Stimulated activated CD4-positive, alpha-beta T cell treated with anti-CD3 and anti-CD28 coated beads, Interleukin-12 subunit alpha, Interleukin-12 subunit beta, amount 100 ng/mL, for 24 hours (primary cell): ENCODE data around the gene FGB.
"Not testable (repeated sequence)": the region's sequence is repeated elsewhere in the genome, so short reads cannot be mapped to it uniquely, and the experiment has no call there.

Experiments used
- DNase-seq, 2 experiments: peaks; one replicate each; pipeline ENCODE4 v3.0.0-alpha.2; 2020; ENCODE audit warnings: low read depth in 2 of 2

Gene FGB

GRCh38 chr4:154597281-154597680, 34.5 kb downstream of the FGB start:
- not testable (repeated sequence) for DNase-seq

- no peak for DNase-seq
Observed at GRCh38 chr4:154597798-154598774, 35.3 kb downstream of the FGB start.

- DNase-seq, result no peak
Observed at GRCh38 chr4:154602404-154603020, 39.7 kb downstream of the FGB start.

GRCh38 chr4:154603033-154603943, 40.5 kb downstream of the FGB start:
- no peak for DNase-seq

- DNase-seq, result no peak
Observed at GRCh38 chr4:154604696-154605200, 41.9 kb downstream of the FGB start.

- no peak for DNase-seq
Observed at GRCh38 chr4:154606728-154607723, 44.2 kb downstream of the FGB start.

GRCh38 chr4:154608361-154609252, 45.8 kb downstream of the FGB start:
- DNase-seq, result no peak

GRCh38 chr4:154609532-154609931, 46.7 kb downstream of the FGB start:
- no peak for DNase-seq

GRCh38 chr4:154610582-154610981, 47.8 kb downstream of the FGB start:
- DNase-seq, result no peak

- no peak for DNase-seq
Observed at GRCh38 chr4:154611833-154612232, 49.0 kb downstream of the FGB start.

GRCh38 chr4:154612472-154613414, 49.9 kb downstream of the FGB start, which contains the start of gene FGG:
FGG (minus strand) TSS chr4:154612656; CDS start chr4:154612609, 47 bp downstream.
- no peak for DNase-seq

GRCh38 chr4:154614306-154614705, 51.5 kb downstream of the FGB start:
- no peak for DNase-seq

- DNase-seq, result no peak
Observed at GRCh38 chr4:154615211-154615610, 52.4 kb downstream of the FGB start.

- DNase-seq, result no peak
Observed at GRCh38 chr4:154616287-154616686, 53.5 kb downstream of the FGB start.

GRCh38 chr4:154616731-154617130, 53.9 kb downstream of the FGB start:
- DNase-seq, result no peak

- DNase-seq, result no peak
Observed at GRCh38 chr4:154617820-154618317, 55.1 kb downstream of the FGB start.

GRCh38 chr4:154618708-154619315, 56.0 kb downstream of the FGB start:
- peak; percentile 8 to 41 for DNase-seq

- DNase-seq, result no peak
Observed at GRCh38 chr4:154620111-154620510, 57.3 kb downstream of the FGB start.
